ENCODE measurements around the gene ILDR2.

GRCh38 chr1:166889776-166890175 is 85.6 kb downstream of the ILDR2 start:
- no peak for TF ChIP-seq YY1 (IDR thresholded peaks at IDR 0.05; ENCODE audit: low read depth, low read length)
- TF ChIP-seq TBL1XR1 (IDR thresholded peaks at IDR 0.05; ENCODE audit: low read depth, low read length): no peak
